Measurements from ENCODE around the gene CDH22. TPM values are rescaled to one million over a fixed set of nuclear protein-coding genes. Genes with fewer than 3 reads are reported as not detected.

The CDH22 gene
- total RNA-seq, 3 donors from 2014 or later: 0.15 to 0.66 (median 0.16) TPM

DNA sequence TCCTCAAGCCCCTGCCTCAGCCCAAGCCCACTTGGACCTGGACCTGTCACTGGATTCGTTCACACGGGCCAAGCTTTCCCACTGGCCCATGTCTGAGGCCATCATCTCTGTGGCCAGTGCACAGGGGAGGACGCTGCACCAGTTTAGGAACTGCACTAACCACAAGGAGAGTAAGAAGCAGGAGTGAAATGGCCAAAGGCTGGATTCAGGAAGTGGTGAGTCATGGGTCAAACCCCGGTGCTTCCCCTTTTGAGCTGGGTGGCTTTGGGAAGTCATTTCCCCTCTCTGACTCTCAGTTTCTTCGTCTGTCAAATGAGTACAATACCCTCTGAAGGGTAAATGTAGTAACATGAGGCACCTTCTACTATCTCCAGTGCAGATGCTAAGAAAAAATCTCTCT is 102.3 kb downstream of the CDH22 start:
- no peak overlapping the region for H3K4me3 ChIP-seq
- intact Hi-C loops (cut with DNase I; ENCODE audit: low total_unique reads): no loop called here
- H3K27me3 ChIP-seq: peaks cover 0 to 11% of the 10 kb centered on the region in 2 donors
- no peaks in the 10 kb centered on the region for H3K4me1 ChIP-seq
- TF ChIP-seq POLR2AphosphoS5 (IDR thresholded peaks at IDR 0.05) (peak in 1 of 3 donors; percentile 18), POLR2A (IDR thresholded peaks at IDR 0.05) (no peak)
- TF ChIP-seq, protein P1, sequence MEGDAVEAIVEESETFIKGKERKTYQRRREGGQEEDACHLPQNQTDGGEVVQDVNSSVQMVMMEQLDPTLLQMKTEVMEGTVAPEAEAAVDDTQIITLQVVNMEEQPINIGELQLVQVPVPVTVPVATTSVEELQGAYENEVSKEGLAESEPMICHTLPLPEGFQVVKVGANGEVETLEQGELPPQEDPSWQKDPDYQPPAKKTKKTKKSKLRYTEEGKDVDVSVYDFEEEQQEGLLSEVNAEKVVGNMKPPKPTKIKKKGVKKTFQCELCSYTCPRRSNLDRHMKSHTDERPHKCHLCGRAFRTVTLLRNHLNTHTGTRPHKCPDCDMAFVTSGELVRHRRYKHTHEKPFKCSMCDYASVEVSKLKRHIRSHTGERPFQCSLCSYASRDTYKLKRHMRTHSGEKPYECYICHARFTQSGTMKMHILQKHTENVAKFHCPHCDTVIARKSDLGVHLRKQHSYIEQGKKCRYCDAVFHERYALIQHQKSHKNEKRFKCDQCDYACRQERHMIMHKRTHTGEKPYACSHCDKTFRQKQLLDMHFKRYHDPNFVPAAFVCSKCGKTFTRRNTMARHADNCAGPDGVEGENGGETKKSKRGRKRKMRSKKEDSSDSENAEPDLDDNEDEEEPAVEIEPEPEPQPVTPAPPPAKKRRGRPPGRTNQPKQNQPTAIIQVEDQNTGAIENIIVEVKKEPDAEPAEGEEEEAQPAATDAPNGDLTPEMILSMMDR (IDR thresholded peaks at IDR 0.05): no peak
- H3K9me3 ChIP-seq: no peaks in the 10 kb centered on the region
- peak in 1 of 2 donors; percentile 24 for DNase-seq (ENCODE audit: low spot score in 2 of 2)
- H3K36me3 ChIP-seq: no peaks in the 10 kb centered on the region
- H3K27ac ChIP-seq: peak overlapping the region in 1 of 2 donors; percentile 7

DNA sequence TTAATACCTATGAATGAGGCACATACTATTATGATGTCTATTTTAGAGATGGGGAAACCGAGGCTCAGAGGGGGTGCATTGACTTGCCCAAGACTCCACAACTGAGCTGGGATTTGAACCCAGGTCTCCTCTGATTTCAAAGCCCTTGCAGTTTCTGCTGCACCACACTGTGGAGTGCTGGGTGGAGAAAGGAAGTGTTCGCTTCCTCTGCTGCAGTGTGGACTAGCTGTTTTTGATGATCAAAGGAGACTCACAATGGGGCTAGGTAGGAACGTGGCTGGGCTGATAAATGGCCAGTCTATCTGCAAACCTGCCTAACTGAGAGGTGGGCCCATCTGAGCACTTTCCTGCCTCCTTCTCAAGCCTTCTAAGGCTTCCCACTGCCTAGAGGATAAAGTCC is 102.9 kb downstream of the CDH22 start:
- DNase-seq (ENCODE audit: low spot score in 2 of 2): no peak
- Histone ChIP-seq H3K4me3 (no peak overlapping the region), H3K4me1 (no peaks in the 10 kb centered on the region), H3K36me3 (no peaks in the 10 kb centered on the region), H3K27me3 (peaks cover 0 to 16% of the 10 kb centered on the region in 2 donors), H3K27ac (no peak overlapping the region), H3K9me3 (no peaks in the 10 kb centered on the region)
- intact Hi-C loops (cut with DNase I; ENCODE audit: low total_unique reads): no loop called here
- TF ChIP-seq POLR2AphosphoS5 (IDR thresholded peaks at IDR 0.05): no peak
- TF ChIP-seq POLR2A (IDR thresholded peaks at IDR 0.05): no peak
- TF ChIP-seq, protein P1 (IDR thresholded peaks at IDR 0.05): no peak

DNA sequence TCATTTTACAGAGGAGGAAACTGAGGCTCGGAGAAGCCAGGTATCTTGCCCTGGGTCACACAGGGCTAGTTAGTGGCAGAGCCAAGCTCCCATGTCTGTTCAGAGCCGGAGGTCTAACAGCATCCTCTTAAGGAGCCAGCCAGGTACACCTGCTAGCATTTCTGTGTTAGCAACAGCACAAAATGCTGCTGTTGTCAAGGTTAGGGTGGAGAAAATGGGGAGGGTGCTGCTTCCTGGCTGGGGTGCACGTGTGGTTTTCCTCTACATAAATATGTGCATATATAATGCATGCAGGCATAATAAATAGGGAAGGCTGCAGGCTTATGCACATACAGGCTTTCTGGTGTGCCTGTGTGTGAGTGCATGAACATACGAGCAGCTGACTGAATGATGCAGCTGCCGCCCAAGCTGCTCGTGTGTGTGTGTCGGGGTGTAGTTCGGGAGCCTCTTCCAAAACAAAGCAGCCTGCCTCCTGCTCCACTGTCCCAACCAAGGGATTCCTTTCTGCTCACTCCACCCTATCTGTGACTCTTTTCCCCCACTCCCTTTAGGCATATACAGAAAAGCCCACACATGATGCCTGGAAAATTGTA is 103.6 kb downstream of the CDH22 start:
- Histone ChIP-seq H3K27ac (no peak overlapping the region), H3K27me3 (peaks cover 0 to 12% of the 10 kb centered on the region in 2 donors), H3K9me3 (no peaks in the 10 kb centered on the region), H3K4me1 (no peaks in the 10 kb centered on the region), H3K36me3 (no peaks in the 10 kb centered on the region), H3K4me3 (no peak overlapping the region)
- intact Hi-C loops (cut with DNase I; ENCODE audit: low total_unique reads): no loop called here
- no peak for TF ChIP-seq POLR2AphosphoS5 (IDR thresholded peaks at IDR 0.05)
- DNase-seq (ENCODE audit: low spot score in 2 of 2): no peak

DNA sequence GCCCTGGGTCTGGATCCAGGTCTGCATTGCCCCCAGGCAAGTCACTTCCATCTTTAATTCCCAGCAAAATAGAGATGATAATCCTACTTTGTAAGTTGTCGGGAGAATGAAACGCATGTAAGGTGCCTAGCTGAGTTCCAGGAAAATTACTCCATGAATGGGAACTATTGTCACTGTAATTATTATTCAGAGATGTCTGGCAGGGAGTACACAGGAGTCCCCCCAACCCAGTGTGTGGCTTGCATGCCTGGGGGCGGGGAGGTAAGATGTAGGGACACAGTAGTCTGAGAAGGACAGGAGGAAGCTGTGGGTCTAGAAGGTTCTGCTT is 104.8 kb downstream of the CDH22 start:
- no peak for DNase-seq (ENCODE audit: low spot score in 2 of 2)
- no peaks in the 10 kb centered on the region for H3K4me1 ChIP-seq
- peaks cover 0 to 22% of the 10 kb centered on the region in 2 donors for H3K27me3 ChIP-seq
- no peaks in the 10 kb centered on the region for H3K36me3 ChIP-seq
- H3K9me3 ChIP-seq: no peaks in the 10 kb centered on the region
- peak overlapping the region; percentile 35 to 54 for H3K27ac ChIP-seq
- TF ChIP-seq POLR2AphosphoS5 (IDR thresholded peaks at IDR 0.05) (no peak), POLR2A (IDR thresholded peaks at IDR 0.05) (no peak)
- TF ChIP-seq, protein P1 (IDR thresholded peaks at IDR 0.05): no peak
- H3K4me3 ChIP-seq: peak overlapping the region in 1 of 3 donors; percentile 33
- intact Hi-C loops (cut with DNase I; ENCODE audit: low total_unique reads): no loop called here

DNA sequence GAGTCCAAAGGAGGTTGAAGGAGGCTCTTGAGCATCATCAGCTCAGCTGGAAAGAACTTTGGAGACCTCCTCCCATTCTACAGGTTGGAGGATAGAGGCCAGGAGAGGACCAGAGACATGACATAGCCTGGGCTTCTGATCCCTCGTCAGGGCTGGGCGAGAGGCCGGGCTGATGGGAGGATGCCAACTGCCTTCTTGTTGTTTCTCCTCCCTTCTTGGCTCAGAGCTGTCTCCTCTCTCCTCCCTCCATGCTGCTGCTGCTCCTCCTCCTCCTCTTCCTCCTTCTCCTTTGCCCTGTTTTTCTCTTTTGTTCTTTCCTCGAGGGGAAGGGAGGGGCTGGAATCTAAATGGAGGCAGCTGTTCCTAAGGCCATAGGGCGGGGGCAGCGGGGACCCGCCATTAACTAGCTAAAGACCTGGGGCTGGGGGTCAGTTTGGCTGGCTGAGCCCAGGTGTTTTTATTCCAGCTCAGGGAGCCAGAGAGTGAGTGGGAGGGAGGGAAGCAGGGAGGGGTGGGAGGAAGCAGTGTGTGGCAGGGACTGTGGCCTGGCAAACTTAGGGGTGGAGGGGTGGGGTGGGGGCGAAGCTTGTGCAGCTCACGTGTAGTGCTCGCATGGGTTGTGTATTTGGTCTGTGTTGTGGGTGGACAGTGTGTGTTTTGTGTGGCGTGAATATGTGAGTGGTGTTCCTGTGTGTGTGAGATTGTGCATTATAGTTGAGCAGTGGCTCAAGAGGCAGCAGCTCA is 105.4 kb downstream of the CDH22 start:
- H3K27ac ChIP-seq: peak overlapping the region; percentile 35 to 54
- peaks cover 0 to 23% of the 10 kb centered on the region in 2 donors for H3K27me3 ChIP-seq
- DNase-seq (ENCODE audit: low spot score in 2 of 2): peak in 1 of 2 donors; percentile 35
- no peaks in the 10 kb centered on the region for H3K9me3 ChIP-seq
- peak overlapping the region in 1 of 3 donors; percentile 33 for H3K4me3 ChIP-seq
- TF ChIP-seq POLR2A (IDR thresholded peaks at IDR 0.05) (no peak), POLR2AphosphoS5 (IDR thresholded peaks at IDR 0.05) (no peak)
- TF ChIP-seq, protein P1 (IDR thresholded peaks at IDR 0.05): no peak
- no peaks in the 10 kb centered on the region for H3K36me3 ChIP-seq
- H3K4me1 ChIP-seq: no peaks in the 10 kb centered on the region
- intact Hi-C loops (cut with DNase I; ENCODE audit: low total_unique reads): no loop called here
